GM08714 (cell line): ENCODE results near the gene EXOC1.

Experiments used
- H3K4me3 ChIP-seq: fragments of 200-500 bp; sonication (Bioruptor generic); 2 replicates; pipeline ENCODE4 v1.5.1; 2014; ENCODE audit warnings: mild to moderate bottlenecking, low read length, inconsistent platforms
- ZNF274 ChIP-seq: IDR thresholded peaks from 2 replicates; pipeline ENCODE4 v1.6.1; 2012; ENCODE audit warnings: mild to moderate bottlenecking, low read depth, low read length

The EXOC1 gene

DNA sequence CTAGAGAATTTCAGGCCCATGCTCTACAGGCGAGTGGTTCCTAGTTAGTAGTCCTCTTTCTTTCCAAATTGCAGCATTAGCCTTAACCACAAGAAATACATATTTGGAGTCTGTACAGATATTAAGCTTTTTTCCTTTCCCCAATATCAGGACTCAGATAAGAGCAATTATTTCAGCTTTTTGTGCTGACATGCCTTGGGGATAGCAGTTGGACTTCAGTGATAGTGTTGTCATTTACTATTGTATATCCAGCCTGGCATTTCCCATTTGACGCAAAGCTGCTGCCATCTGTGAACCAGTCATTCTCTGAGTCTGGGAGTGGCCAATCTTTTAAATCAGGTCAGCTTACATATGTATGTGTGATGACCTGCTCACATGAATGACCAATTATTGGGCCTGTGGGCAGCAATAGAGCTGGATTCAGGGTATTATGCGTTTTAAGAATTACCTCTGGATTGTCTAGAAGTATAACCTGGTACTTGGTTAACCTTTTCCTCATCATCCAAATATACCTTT, 88.5 kb downstream of the EXOC1 start:
- TF ChIP-seq ZNF274: no peak
- no peak overlapping the region for H3K4me3 ChIP-seq

DNA sequence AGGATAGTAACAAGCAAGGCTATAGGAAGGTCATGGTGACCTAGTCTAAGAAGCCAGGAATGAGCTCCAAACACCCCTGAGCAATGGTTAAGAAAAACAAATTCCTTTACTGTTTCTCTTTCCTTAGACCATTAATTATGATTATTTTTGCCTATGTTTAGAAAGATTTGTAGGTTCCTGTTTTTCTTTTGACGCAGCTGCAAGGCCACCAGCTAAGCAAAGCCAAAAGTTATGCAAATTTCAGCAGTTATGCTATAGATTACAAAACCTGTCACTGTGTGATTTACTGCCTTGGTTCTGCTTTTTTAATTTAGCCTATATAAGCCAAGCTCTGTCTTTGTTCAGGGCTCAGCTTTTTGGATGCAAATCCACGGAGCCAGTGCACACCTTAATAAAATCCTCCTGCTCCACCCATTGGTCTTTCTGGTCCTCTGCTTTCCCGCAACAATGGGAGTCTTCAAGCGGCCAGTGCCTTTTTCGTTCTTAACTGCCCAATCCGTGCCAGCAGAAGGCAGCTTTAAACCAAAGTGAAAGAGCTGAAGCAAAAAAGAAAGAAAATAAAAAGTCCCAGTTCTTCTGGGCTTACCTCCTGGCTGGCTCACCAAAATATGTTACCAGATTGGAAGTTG, 93.9 kb downstream of the EXOC1 start:
- H3K4me3 ChIP-seq: peak overlapping the region; percentile 98
- no peak for TF ChIP-seq ZNF274

DNA sequence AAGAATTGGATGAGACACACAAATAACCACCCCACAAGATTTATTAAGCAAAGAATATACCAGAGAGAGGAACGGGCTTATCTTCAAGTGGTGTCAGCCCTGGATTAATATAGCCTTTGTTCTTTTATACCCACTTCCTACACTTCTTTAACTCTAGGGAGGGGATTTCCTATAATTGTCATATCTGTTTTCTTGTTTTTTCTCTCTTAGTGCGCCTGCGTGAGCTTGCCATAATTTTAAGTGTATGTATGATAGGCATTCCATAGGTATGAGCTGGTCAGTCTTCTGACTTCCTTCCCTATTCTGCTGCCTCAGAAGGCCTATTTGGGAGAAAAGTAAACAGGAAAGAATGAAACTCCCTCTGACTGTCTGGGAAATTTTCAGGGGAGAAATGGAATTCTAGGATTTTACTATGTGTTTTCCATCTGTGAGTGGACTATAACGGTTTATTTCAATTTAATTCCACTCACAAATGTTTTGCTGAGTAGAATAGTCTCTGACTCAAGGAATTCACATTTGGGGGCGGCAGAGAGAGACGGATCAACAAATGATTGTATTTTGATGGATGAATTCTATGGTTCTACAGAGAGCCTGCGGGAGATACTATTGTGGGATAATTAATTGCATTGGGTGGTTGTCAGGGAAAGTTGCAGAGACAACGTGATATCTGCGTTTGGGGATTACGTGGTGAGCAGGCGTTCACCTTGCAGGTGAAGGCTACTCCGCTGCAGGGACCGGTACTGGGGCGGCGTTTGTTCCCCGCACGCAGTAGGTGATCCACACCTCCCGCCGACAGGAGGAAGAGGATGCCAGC, 94.7 kb downstream of the EXOC1 start:
- TF ChIP-seq ZNF274: no peak

DNA sequence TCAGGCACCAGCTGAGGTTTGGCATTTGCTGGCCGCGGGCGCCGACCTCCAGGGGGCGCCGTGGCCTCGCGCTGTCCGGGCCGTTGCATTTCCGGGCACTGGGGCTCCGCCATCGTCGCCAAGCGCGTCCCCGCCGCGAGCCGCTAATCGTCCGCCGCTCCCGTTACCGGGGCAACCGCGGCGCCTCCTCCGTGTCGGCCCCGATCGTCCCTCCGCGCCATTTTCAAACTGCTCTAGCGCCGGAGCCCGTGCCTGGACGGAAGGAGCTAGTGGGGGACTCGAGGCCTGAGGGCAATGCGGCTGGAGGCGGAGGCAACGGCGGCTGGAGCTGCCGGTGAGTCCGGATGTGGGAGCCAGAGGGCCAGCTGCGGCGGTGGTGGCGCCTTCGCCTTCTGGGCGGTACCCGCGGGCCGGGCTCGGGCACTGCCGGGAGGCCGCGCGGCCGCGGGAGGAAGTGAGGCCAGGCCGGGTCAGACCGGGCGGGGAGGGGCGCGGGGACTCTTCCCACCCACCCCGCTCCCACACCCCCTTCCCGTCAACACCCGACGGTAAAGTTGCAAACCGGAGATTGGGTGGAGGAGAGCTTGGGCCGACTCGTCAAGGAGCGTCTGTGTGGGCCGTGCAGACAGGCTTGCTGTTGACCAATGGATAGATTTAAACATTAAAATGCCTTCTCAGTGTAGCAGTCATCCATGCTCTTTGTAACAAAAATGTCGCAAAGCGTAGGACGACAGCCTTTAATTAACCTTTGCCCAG, 95.5 kb downstream of the EXOC1 start, which contains the start of gene CEP135:
TSS of gene CEP135 (plus strand) at position 220 of the 756 bp plus-strand sequence. CDS start 3,186 bp downstream, outside the sequence.
- peak within 1 kb of the TSS; percentile 98 for H3K4me3 ChIP-seq
- TF ChIP-seq ZNF274: no peak

More for the DNA sequence above, 94.7 kb downstream of the EXOC1 start:
- H3K4me3 ChIP-seq: peak overlapping the region; percentile 98

DNA sequence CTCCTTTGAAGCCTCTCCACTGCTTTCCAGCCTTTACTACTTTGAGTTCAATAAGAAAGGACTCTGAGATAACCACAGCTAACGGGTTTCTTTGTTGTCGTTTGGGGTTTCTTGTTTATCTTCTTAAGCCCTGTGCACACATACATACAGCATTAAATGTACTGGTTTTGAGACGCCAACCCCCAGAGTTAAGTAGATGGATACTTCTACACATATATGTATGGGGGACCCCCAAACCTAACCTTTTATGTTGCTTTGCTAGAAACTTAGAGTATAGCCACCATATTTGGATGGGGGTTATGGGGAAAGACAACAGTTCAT, 96.0 kb downstream of the EXOC1 start:
- TF ChIP-seq ZNF274: no peak

DNA sequence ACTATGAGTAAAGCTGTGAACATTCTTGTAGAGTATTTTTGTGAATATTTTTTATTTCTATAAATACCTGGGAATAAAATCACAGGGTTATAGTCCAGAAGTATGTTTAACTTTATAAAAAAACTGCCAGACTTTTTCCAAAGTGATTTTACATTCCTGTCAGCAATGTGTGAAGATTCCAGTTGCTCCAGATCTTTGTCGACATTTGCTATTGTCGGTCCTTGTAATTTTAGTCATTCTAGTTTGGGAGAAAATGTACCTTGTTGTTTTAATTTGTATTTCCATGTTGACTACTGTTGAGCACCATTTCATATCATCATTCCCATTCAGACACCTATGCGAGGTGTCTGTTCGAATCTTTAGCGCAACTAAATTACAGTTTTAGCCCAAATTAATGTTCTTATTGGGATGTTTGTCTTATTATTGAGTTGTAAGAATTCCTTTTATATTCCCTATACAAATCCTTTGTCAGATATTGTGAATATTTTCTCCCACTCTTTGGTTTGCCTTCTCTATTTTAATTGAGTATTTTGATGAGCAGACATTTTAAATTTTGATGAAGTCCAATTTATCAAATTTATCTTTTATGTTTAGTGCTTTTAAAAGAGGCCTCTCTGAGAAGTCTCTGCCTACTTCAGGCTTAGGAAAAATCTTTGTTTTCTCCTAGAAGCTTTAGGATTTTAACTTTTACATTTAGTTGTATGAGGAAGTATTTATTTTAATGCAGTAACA, 97.9 kb downstream of the EXOC1 start:
- no peak overlapping the region for H3K4me3 ChIP-seq
- no peak for TF ChIP-seq ZNF274

More for the DNA sequence above, 96.0 kb downstream of the EXOC1 start:
- H3K4me3 ChIP-seq: peak overlapping the region; percentile 98
